Prostate gland (tissue), 2 donors: ENCODE data around the gene ASB6.

Source experiments
- CTCF ChIP-seq, 4 experiments: fragments of 200-600 bp in 2 of 4; fragments of 450-650 bp in 2 of 4; sonication (generic) in 2 of 4; IDR thresholded peaks; 1 replicate in 3 of 4; 2 replicates in 1 of 4; pipeline ENCODE4 v1.5.1; 2016 to 2019; ENCODE audit warnings: antibody characterized with exemption in 4 of 4, mild to moderate bottlenecking in 2 of 4, moderate library complexity in 2 of 4
- POLR2A ChIP-seq: fragments of 450-650 bp; IDR thresholded peaks from one replicate; pipeline ENCODE4 v1.6.1; 2016; ENCODE audit warnings: antibody characterized with exemption, mild to moderate bottlenecking
- POLR2AphosphoS5 ChIP-seq: sonication (generic); formaldehyde crosslinking; IDR thresholded peaks from one replicate; pipeline ENCODE4 v1.6.1; 2017; ENCODE audit warnings: antibody characterized with exemption

GRCh38 chr9:129602598-129603415 lies 39.1 kb downstream of the ASB6 start:
- TF ChIP-seq CTCF (IDR thresholded peaks at IDR 0.05) (no peak), POLR2A (no peak), POLR2AphosphoS5 (no peak)
